Sciatic nerve (tissue), 2 donors: Measurements from ENCODE around the gene LRRC8B. TPM values are rescaled to one million over a fixed set of nuclear protein-coding genes. Genes with fewer than 3 reads are reported as not detected.

Experiments
- ATAC-seq: fragments of 200-7000 bp; cut with Tn5 transposase; one replicate; pipeline ENCODE4 v1.9.1; 2020; ENCODE audit warnings: mild to moderate bottlenecking, moderate library complexity
- DNase-seq: peaks from one replicate; pipeline ENCODE4 v3.0.0-alpha.2; 2020; ENCODE audit warnings: low spot score
- intact Hi-C: fragments of 100-400 bp; cut with DNase I; formaldehyde crosslinking; loops from one replicate; pipeline ENCODE4 v1.14.2; 2022
- total RNA-seq: library from RNA; stranded (reverse); fragmentation: NEBNext Ultra II Directional; extraction: Animal tissue kit (Norgen Biotek cat#: 25700); gene quantifications from one replicate; pipeline ENCODE4 v1.2.1, GENCODE V29; 2021
- donor health status: DM: no; HTN: no; CAD: no.
- donor health status: DM: no; HTN: no; CAD: no.

Gene LRRC8B
- total RNA-seq, 1 donor from 2014 or later, result 21.9 TPM

GRCh38 chr1:89598450-89599331 lies 74.1 kb downstream of the LRRC8B start:
- intact Hi-C loops, result loop anchor here (2.0 kb wide), 1 partner anchor 112 kb away; no protein-coding TSS in a partner anchor
- no peak for DNase-seq
- peak; percentile 77 for ATAC-seq

GRCh38 chr1:89599332-89599630 lies 74.7 kb downstream of the LRRC8B start:
- intact Hi-C loops, result loop anchor here (2.0 kb wide), 1 partner anchor 112 kb away; no protein-coding TSS in a partner anchor

GRCh38 chr1:89600451-89601224 lies 76.0 kb downstream of the LRRC8B start:
- intact Hi-C loops, result no loop called here
- DNase-seq (no peak), ATAC-seq (no peak)

More at GRCh38 chr1:89599332-89599630, 74.7 kb downstream of the LRRC8B start:
- DNase-seq, result no peak
- ATAC-seq, result no peak

- no peak for DNase-seq
- ATAC-seq, result no peak
- intact Hi-C loops, result no loop called here
Observed at GRCh38 chr1:89602871-89603404, 78.3 kb downstream of the LRRC8B start.

- intact Hi-C loops, result no loop called here
- no peak for DNase-seq
- no peak for ATAC-seq
Observed at GRCh38 chr1:89603651-89604413, 79.2 kb downstream of the LRRC8B start.

GRCh38 chr1:89604414-89604735 lies 79.7 kb downstream of the LRRC8B start:
- no peak for ATAC-seq
- intact Hi-C loops, result no loop called here
- no peak for DNase-seq

- intact Hi-C loops, result no loop called here
- ATAC-seq, result peak; percentile 41
- no peak for DNase-seq
Observed at GRCh38 chr1:89605692-89606091, 81.1 kb downstream of the LRRC8B start.

- no peak for ATAC-seq
- no peak for DNase-seq
- intact Hi-C loops, result no loop called here
Observed at GRCh38 chr1:89606227-89606980, 81.8 kb downstream of the LRRC8B start.

- ATAC-seq (no peak), DNase-seq (no peak)
- intact Hi-C loops, result no loop called here
Observed at GRCh38 chr1:89607156-89607555, 82.5 kb downstream of the LRRC8B start.

- intact Hi-C loops, result no loop called here
- ATAC-seq (no peak), DNase-seq (no peak)
Observed at GRCh38 chr1:89607586-89608318, 83.1 kb downstream of the LRRC8B start.

- DNase-seq, result no peak
- intact Hi-C loops, result no loop called here
- ATAC-seq, result peak; percentile 40
Observed at GRCh38 chr1:89608319-89608983, 83.8 kb downstream of the LRRC8B start.

GRCh38 chr1:89608984-89609725 lies 84.5 kb downstream of the LRRC8B start:
- intact Hi-C loops, result no loop called here
- DNase-seq (no peak), ATAC-seq (peak; percentile 41)

GRCh38 chr1:89609781-89610456 lies 85.3 kb downstream of the LRRC8B start:
- intact Hi-C loops, result no loop called here
- DNase-seq (no peak), ATAC-seq (peak; percentile 34)

- DNase-seq, result no peak
- intact Hi-C loops, result no loop called here
- ATAC-seq, result peak; percentile 22
Observed at GRCh38 chr1:89610457-89611011, 85.9 kb downstream of the LRRC8B start.

- DNase-seq, result no peak
Observed at GRCh38 chr1:89611721-89612120, 87.1 kb downstream of the LRRC8B start.

GRCh38 chr1:89613928-89614327 lies 89.3 kb downstream of the LRRC8B start:
- intact Hi-C loops, result no loop called here
- DNase-seq, result no peak
- no peak for ATAC-seq

More at GRCh38 chr1:89611721-89612120, 87.1 kb downstream of the LRRC8B start:
- intact Hi-C loops, result no loop called here
- no peak for ATAC-seq
